GM12878 (cell line): ENCODE data around the gene MICB. TPM values are rescaled to one million over a fixed set of nuclear protein-coding genes. Genes with fewer than 3 reads are reported as not detected.

ENCODE experiments used
- ATAC-seq: fragments of 200-7000 bp; cut with Tn5 transposase; 3 replicates; pipeline ENCODE4 v1.9.1; 2020; ENCODE audit warnings: mild to moderate bottlenecking, moderate library complexity
- BruUV-seq: library from RNA; stranded (reverse); fragments of 400-500 nt; replicated peaks from 2 replicates; lab custom pipeline; 2021; lab: Mats Ljungman, UMichigan
- CTCF ChIA-PET: fragments of 300-600 bp; sonication (Branson Sonifier 250); formaldehyde crosslinking; extraction: SDS; loops from one replicate; lab custom pipeline; 2021; ENCODE audit warnings: inconsistent platforms; lab: Yijun Ruan, JAX
- POLR2A ChIA-PET: fragments of 350-600 bp; formaldehyde crosslinking; extraction: SDS; loops from one replicate; lab custom pipeline; 2021; ENCODE audit warnings: inconsistent platforms; lab: Charles Lee
- RAD21 ChIA-PET: fragments of 300-600 bp; sonication (Branson Sonifier 250); formaldehyde crosslinking; loops from one replicate; lab custom pipeline; 2023; ENCODE audit warnings: antibody characterized with exemption; ENCODE audit not compliant: unreplicated experiment; lab: Charles Lee
- SMC1A ChIA-PET: fragments of 300-600 bp; sonication (Branson Sonifier 250); formaldehyde crosslinking; loops from one replicate; lab custom pipeline; 2023; ENCODE audit not compliant: unreplicated experiment, uncharacterized antibody; lab: Charles Lee
- DNase-seq: peaks from one replicate; pipeline ENCODE4 v3.0.0-alpha.2; 2011; ENCODE audit warnings: low read depth, low spot score
- FAIRE-seq: peaks from 3 replicates; lab custom pipeline; 2011; peaks lifted over from hg19 to GRCh38; lab: Jason Lieb, UNC
- H2AFZ ChIP-seq: 2 replicates; pipeline ENCODE4 v1.6.0; 2011; ENCODE audit warnings: low read depth, low read length, control low read depth; ENCODE audit not compliant: control insufficient read depth
- H3K27ac ChIP-seq: 2 replicates; pipeline ENCODE4 v1.5.1; 2011; ENCODE audit warnings: control low read depth; ENCODE audit not compliant: control insufficient read depth, insufficient read depth
- H3K27me3 ChIP-seq, 2 experiments: replicated peaks in 1 of 2; 2 replicates each; pipeline versions ENCODE4 v1.6.0 to v1.6.1; 2011; ENCODE audit warnings: low read length in 1 of 2; ENCODE audit not compliant: control insufficient read depth in 2 of 2, insufficient read depth in 2 of 2
- H3K36me3 ChIP-seq, 2 experiments: 2 replicates each; pipeline ENCODE4 v1.5.1; 2011; ENCODE audit warnings: low read length in 1 of 2; ENCODE audit not compliant: control insufficient read depth in 2 of 2, insufficient read depth in 2 of 2
- H3K4me1 ChIP-seq: 2 replicates; pipeline ENCODE4 v1.6.1; 2011; ENCODE audit warnings: mild to moderate bottlenecking, low read length, moderate library complexity, mixed read lengths; ENCODE audit not compliant: control insufficient read depth, insufficient read depth
- H3K4me2 ChIP-seq: 2 replicates; pipeline ENCODE4 v1.6.0; 2011; ENCODE audit warnings: control low read depth; ENCODE audit not compliant: control insufficient read depth, insufficient read depth
- H3K4me3 ChIP-seq: fragments of 200-600 bp; sonication (generic); 2 replicates; pipeline ENCODE4 v1.5.1; 2016
- H3K79me2 ChIP-seq: 2 replicates; pipeline ENCODE4 v1.6.0; 2011; ENCODE audit warnings: low read length; ENCODE audit not compliant: control insufficient read depth, insufficient read depth
- H3K9ac ChIP-seq: 2 replicates; pipeline ENCODE4 v1.8.0; 2011; ENCODE audit warnings: low read length, control low read depth, mixed read lengths; ENCODE audit not compliant: control insufficient read depth, insufficient read depth
- H3K9me3 ChIP-seq: replicated peaks from 3 replicates; pipeline ENCODE4 v1.5.1; 2011; ENCODE audit warnings: mild to moderate bottlenecking, low read length; ENCODE audit not compliant: control insufficient read depth, insufficient read depth
- H4K20me1 ChIP-seq: 2 replicates; pipeline ENCODE4 v1.6.0; 2011; ENCODE audit not compliant: control insufficient read depth, insufficient read depth
- POLR2A ChIP-seq: IDR thresholded peaks from 2 replicates; pipeline ENCODE4 v1.6.1; 2011; ENCODE audit warnings: low read depth, mild to moderate bottlenecking, low read length
- POLR2AphosphoS5 ChIP-seq: IDR thresholded peaks from 2 replicates; pipeline ENCODE4 v1.6.1; 2011; ENCODE audit warnings: mild to moderate bottlenecking, low read length, inconsistent platforms
- WGBS: methylation state at CpG from one replicate; pipeline ENCODE4 v1.1.6; 2016; ENCODE audit warnings: low lambda C conversion rate; ENCODE audit not compliant: insufficient replicate concordance, insufficient coverage; ENCODE audit errors: missing lambda C conversion rate; 5-methylcytosine and 5-hydroxymethylcytosine counted together
- in situ Hi-C: fragments of 300-500 bp; cut with MboI; formaldehyde crosslinking; loops from 9 replicates; pipeline ENCODE4 v1.14.3; 2018; ENCODE audit warnings: mixed read lengths
- intact Hi-C: fragments of 100-400 bp; cut with micrococcal nuclease; formaldehyde crosslinking; loops from one replicate; pipeline ENCODE4 v1.14.2; 2022; ENCODE audit not compliant: unreplicated experiment
- polyA plus RNA-seq, 11 experiments: library from polyadenylated mRNA; depleted of rRNA in 4 of 11; unstranded in 6 of 11; stranded (reverse) in 5 of 11; fragments of >200 nt; fragmentation: Nextera tagmentation in 4 of 11; fragmentation: Illumina TruSeq in 1 of 11; extraction: Ambion mirVana in 4 of 11; extraction: Trizol in 1 of 11; gene quantifications; 1 replicate in 1 of 11; 2 replicates in 10 of 11; pipeline versions ENCODE4 v1.2.1 to v1.2.3, GENCODE V29; 2011 to 2016; ENCODE audit warnings: inconsistent platforms in 2 of 11, missing spikeins in 2 of 11, low read depth in 1 of 11
- total RNA-seq, 4 experiments: library from RNA; depleted of rRNA in 3 of 4; stranded (reverse); fragments of >200 nt in 3 of 4; fragmentation: Illumina TruSeq in 1 of 4; extraction: Trizol in 1 of 4; gene quantifications; 2 replicates each; pipeline versions ENCODE4 v1.2.1 to v1.2.3, GENCODE V29; 2013 to 2021
- TF ChIP-seq, protein P1 (sequence below): IDR thresholded peaks from 2 replicates; pipeline ENCODE4 v1.6.1; 2012; ENCODE audit warnings: low read depth, low read length, improper control_type of control experiment
- TF ChIP-seq, protein P2 (sequence below): fragments of 450-650 bp; IDR thresholded peaks from 2 replicates; pipeline ENCODE4 v1.6.1; 2017; ENCODE audit warnings: borderline replicate concordance

MICB gene
- total and polyA plus RNA-seq, 10 of the 15 experiments (the other 5 are each of a cell fraction or from before 2014, with no cell fraction given), result 9.0 to 37.1 (median 17.8) TPM

DNA sequence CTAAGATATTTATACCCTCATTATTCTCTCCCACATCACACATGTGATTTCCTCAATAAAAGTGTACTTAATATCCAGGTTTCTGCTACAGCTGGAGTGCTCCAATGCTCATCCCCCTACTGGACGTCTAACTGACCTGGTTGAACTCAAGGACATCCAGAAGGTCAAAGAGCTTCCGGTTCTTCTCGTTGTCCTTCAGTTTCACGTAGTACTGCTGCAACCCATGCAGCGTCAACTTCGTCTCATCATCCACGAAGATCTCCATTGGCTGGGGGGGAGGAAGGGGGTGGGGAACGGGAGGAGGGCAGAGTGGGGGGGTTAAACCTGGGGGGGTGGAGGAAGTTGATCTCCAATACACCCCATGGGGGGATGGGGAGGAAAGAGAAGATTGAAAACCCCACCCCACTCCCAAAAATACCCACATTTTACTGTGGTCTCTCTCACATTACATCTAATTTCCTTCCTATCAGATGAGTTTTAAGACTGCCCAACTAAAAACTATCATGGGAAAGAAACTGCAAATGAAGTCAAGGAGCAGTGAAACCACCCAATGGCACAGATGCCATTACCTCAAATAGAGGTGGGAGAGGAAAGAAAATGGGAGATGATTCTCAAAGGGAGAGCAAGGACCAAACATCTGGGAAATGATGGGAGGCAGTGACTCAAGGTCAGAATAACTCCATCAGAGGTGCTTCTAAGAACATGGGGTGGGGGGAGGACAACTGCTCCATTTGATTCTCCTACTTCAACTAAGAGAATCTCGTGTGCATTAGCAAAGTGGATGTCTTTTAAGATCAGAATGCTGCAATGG lies 34.9 kb downstream of the MICB start:
- BruUV-seq, result no TSS peak
- RAD21 ChIA-PET, result interaction anchor here (1.2 kb wide), 1 partner anchor 65 kb away, joined by 3 read pairs; no protein-coding TSS in a partner anchor

More for the DNA sequence above, 34.9 kb downstream of the MICB start:
- Histone ChIP-seq H2AFZ (no peak overlapping the region), H3K4me3 (no peak overlapping the region), H3K4me2 (no peak overlapping the region), H3K4me1 (no peaks in the 10 kb centered on the region), H4K20me1 (peaks cover 3% of the 10 kb centered on the region), H3K9ac (no peak overlapping the region), H3K9me3 (no peaks in the 10 kb centered on the region), H3K79me2 (peaks cover 34% of the 10 kb centered on the region), H3K27ac (no peak overlapping the region)
- SMC1A ChIA-PET, result interaction anchor here (0.6 kb wide), 1 partner anchor 116 kb away, joined by 3 read pairs; no protein-coding TSS in a partner anchor
- in situ Hi-C loops (no loop called here), intact Hi-C loops (no loop called here)
- POLR2A ChIA-PET, result no interaction called here
- ATAC-seq, result no peak
- FAIRE-seq, result no peak
- WGBS, result 57% methylated on average over 8 of the region's 9 CpGs
- TF ChIP-seq POLR2A (peak; percentile 24; the same call in 1 of the 2 replicates), POLR2AphosphoS5 (0 out of 2 replicates have a peak, but pooled peaks have one; percentile 7)
- TF ChIP-seq, protein P1, sequence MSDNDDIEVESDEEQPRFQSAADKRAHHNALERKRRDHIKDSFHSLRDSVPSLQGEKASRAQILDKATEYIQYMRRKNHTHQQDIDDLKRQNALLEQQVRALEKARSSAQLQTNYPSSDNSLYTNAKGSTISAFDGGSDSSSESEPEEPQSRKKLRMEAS, result no peak
- TF ChIP-seq, protein P2, sequence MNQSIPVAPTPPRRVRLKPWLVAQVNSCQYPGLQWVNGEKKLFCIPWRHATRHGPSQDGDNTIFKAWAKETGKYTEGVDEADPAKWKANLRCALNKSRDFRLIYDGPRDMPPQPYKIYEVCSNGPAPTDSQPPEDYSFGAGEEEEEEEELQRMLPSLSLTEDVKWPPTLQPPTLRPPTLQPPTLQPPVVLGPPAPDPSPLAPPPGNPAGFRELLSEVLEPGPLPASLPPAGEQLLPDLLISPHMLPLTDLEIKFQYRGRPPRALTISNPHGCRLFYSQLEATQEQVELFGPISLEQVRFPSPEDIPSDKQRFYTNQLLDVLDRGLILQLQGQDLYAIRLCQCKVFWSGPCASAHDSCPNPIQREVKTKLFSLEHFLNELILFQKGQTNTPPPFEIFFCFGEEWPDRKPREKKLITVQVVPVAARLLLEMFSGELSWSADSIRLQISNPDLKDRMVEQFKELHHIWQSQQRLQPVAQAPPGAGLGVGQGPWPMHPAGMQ, result no peak
- TF ChIP-seq, all 136 proteins: peak for 2
- peaks cover 36 to 43% of the 10 kb centered on the region in 2 experiments for H3K36me3 ChIP-seq
- DNase-seq, result no peak
- CTCF ChIA-PET, result interaction anchor here (1.0 to 1.6 kb wide), 2 partner anchors 9 to 14 kb away, joined by 3 to 4 read pairs; partner anchors contain the start of gene DDX39B
- no peaks in the 10 kb centered on the region for H3K27me3 ChIP-seq
